EH (cell line): ENCODE measurements around the gene PKD2.

Experiments used
- DNase-seq: peaks from one replicate; pipeline ENCODE4 v3.0.0-alpha.2; 2015; ENCODE audit warnings: low read depth

The PKD2 gene

DNA sequence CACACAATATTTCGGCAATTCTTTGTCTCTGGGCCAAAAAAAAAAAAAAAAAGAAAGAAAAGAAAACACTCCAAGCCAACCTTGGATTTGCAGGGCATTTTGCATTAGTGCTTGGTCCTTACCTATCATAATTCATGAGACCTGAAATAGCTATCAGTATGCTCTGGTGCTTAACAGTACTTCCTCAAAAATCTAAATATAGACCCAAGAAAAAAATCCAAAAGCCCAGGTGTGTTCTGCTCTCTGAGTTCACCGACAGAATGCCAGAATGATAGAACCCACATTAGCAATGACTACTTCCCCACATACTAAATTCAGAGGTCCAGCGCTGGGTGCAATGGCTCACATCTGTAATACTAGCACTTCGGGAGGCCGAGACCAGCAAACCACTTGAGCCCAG, 108.2 kb downstream of the PKD2 start:
- no peak for DNase-seq

DNA sequence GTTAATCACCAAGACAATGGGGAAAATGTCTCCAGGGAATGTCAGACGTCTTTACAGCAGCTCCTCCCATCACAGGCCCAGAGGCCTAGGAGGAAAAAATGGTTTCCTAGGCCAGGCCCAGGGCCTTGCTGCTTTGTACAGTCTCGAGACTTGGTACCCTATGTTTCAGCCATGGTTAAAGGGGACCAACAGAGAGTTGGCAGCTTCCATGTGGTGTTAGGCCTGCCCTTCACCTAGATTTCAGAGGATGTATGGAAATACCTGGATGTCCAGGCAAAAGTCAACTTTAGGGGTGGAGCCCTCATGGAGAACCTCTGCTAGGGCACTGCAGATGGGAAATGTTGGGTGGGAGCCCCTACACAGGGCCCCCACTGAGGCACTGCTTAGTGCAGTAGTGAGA, 112.5 kb downstream of the PKD2 start:
- no peak for DNase-seq

DNA sequence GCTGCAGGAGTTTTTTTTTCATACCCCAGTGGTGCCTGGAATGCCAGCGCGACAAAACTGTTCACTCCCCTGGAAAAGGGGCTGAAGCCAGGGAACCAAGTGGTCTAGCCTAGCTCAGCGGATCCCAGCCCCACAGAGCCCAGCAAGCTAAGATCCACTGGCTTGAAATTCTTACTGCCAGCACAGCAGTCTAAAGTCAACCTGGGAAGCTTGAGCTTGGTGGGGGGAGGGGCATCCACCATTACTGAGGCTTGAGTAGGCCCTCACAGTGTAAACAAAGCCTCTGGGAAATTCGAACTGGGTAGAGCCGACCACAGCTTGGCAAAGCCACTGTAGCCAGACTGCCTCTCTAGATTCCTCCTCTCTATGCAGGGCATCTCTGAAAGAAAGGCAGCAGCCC, 114.8 kb downstream of the PKD2 start:
- DNase-seq = peak; percentile 47
